GOT3 (cell line): ENCODE data around the gene SHC2.

Experiments
- DNase-seq: peaks from one replicate; lab custom pipeline; 2025; ENCODE audit warnings: mixed read lengths; lab: John Stamatoyannopoulos, UW

The SHC2 gene

GRCh38 chr19:372306-372890 is 88.4 kb downstream of the SHC2 start:
- DNase-seq, result no peak

DNA sequence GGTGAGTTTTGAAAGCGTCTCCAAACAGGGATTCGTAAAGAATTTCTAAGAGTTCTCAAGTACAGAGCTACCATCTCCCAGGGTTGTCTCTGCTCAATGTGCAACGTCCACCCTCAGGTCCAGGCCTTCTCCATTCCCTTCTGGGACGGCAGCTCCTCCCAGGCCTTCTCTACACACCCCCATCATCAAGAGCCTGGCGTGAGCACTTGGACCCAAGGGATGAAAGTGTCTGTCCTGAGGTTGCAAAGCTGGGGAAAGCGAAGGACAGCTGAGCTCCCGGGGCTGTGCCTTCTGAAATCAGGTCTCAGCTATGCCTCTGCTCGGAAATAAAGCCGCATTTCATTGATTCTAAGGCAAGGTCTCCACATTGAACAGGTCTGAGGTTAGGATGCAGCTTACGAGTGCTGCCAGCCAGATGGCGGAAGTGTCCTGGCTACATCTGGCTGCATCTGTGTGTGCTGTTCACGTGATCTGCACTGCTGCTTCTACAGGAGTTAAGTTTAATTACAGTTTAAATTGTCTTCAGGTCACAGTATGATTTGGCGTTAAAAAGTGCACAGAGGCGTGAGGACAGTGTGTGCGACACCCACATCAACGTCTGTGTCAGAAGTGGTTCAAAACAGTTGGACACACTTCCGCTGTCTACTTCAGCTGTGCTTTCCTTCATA is 89.2 kb downstream of the SHC2 start:
- DNase-seq, result no peak

- no peak for DNase-seq
These were observed 90.0 kb downstream of the SHC2 start for GRCh38 chr19:370641-371330.

- no peak for DNase-seq
These were observed 91.0 kb downstream of the SHC2 start for GRCh38 chr19:369876-370275.

- no peak for DNase-seq
These were observed 91.6 kb downstream of the SHC2 start for GRCh38 chr19:369256-369655.

DNA sequence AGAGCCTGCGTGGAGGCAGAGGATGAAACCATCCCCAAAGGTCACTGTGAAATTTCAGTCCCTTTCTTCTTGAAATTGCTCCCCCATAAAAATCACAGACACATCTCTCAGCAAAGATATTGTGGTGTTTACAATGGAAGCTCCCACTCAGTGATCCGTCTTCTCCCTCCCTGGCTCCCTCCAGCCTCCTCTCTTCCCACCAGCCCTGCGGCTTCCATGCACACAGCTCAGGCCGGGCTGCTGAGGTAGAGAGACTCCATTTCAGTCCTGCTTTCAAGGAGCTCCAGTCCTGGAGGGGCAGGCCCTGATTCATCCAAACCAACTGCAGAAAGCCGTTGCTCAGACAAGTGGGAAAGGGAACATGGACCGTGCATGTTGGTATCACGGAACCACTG is 92.2 kb downstream of the SHC2 start:
- DNase-seq, result no peak

DNA sequence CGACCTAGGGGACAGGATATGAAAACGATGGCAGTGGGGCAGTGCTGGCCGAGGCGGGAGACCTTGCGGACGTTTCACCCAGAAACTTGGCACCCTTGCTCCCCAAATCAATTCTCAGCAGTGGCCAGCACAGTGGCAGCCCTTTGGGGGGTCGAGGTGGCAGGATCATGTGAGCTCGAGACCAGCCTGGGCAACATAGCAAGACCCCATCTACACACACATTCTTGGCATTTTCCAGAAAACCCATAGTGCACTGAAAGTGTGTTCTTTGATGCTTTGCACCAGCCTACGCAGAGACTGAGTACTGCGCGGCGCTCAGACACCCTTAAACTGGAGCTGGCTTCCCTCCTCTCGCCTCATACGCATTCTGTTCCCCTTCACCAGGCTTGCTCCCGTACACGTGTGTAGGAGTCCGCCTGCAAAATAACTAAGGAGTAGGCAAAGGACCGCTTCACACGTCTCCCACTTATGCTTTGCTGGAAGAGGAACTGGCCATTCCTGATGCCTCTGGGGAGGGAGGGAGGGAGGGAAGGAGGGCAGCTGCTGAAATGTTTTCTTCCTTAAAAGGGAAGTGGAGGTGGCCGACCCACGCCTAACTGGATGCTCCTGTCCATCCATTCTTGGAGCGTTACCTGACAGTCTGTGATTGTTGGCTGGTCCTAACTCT is 92.7 kb downstream of the SHC2 start:
- no peak for DNase-seq

GRCh38 chr19:367561-367960 is 93.3 kb downstream of the SHC2 start:
- no peak for DNase-seq

DNA sequence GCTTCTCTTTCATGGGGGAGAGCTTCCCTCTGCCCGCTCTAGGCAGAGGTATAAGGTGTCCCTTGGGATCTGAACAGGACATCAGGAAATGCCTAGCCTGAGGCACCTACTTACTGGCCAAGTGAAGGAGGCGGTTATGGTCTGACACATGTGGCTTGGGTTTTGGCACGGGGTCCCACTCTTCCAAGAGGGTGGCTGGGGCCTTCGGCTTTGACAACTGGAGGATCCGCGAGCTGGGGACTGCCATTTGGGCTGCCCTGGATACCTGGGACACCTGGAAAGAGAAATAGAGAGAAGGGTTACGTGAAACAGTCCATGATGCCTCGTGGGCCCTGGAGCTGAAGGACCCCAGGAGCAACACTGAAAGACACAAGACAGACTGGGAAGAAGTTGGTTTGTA is 93.9 kb downstream of the SHC2 start:
- no peak for DNase-seq
